Neural cell (in vitro differentiated cells): Measurements from ENCODE around the gene SV2B. TPM values are rescaled to one million over a fixed set of nuclear protein-coding genes. Genes with fewer than 3 reads are reported as not detected.

Experiments used
- H2AFZ ChIP-seq: fragments of 200-600, 300-800 bp; sonication (generic), shearing (Covaris generic); 2 replicates; pipeline ENCODE4 v1.6.0; 2014; ENCODE audit warnings: low read depth, mild to moderate bottlenecking, antibody characterized with exemption, low read length, moderate library complexity
- H3F3A ChIP-seq: fragments of 200-600 bp; shearing (Covaris generic); 2 replicates; pipeline ENCODE4 v1.6.1; 2016; ENCODE audit warnings: mild to moderate bottlenecking, moderate library complexity, mixed read lengths, antibody characterized with exemption, low read length; ENCODE audit not compliant: insufficient read depth, poor library complexity, severe bottlenecking
- H3K27ac ChIP-seq: fragments of 200-600, 300-800 bp; sonication (generic), shearing (Covaris generic); 2 replicates; pipeline ENCODE4 v1.5.1; 2014; ENCODE audit warnings: mild to moderate bottlenecking, low read length, moderate library complexity
- H3K27me3 ChIP-seq: fragments of 300-800, 200-600 bp; sonication (generic), shearing (Covaris generic); 2 replicates; pipeline ENCODE4 v1.6.0; 2014; ENCODE audit warnings: mild to moderate bottlenecking, low read depth, low read length, moderate library complexity; ENCODE audit not compliant: insufficient read depth
- H3K36me3 ChIP-seq: fragments of 300-800, 200-600 bp; sonication (generic), shearing (Covaris generic); 2 replicates; pipeline ENCODE4 v1.5.1; 2014; ENCODE audit warnings: mild to moderate bottlenecking, antibody characterized with exemption, low read length, moderate library complexity; ENCODE audit not compliant: insufficient read depth
- H3K4me2 ChIP-seq: fragments of 300-800, 200-600 bp; sonication (generic), shearing (Covaris generic); 2 replicates; pipeline ENCODE4 v1.6.0; 2014; ENCODE audit warnings: mild to moderate bottlenecking, low read length
- H3K4me3 ChIP-seq: fragments of 300-800, 200-600 bp; sonication (generic), shearing (Covaris generic); 2 replicates; pipeline ENCODE4 v1.5.1; 2014; ENCODE audit warnings: mild to moderate bottlenecking, low read length, moderate library complexity
- H3K79me2 ChIP-seq: fragments of 200-600 bp; shearing (Covaris generic); replicated peaks from 2 replicates; pipeline ENCODE4 v1.6.0; 2014; ENCODE audit warnings: mild to moderate bottlenecking, low read length, moderate library complexity; ENCODE audit not compliant: insufficient read depth
- H3K9ac ChIP-seq: fragments of 300-800, 200-600 bp; sonication (generic), shearing (Covaris generic); 2 replicates; pipeline ENCODE4 v1.6.1; 2016; ENCODE audit warnings: mild to moderate bottlenecking, low read length, mixed read lengths
- H3K9me2 ChIP-seq: fragments of 200-600 bp; shearing (Covaris generic); 2 replicates; pipeline ENCODE4 v1.6.1; 2016; ENCODE audit warnings: mild to moderate bottlenecking, low read length, mixed read lengths; ENCODE audit not compliant: insufficient read depth
- H3K9me3 ChIP-seq: fragments of 200-600, 300-800 bp; sonication (generic), shearing (Covaris generic); 2 replicates; pipeline ENCODE4 v1.6.1; 2016; ENCODE audit warnings: mild to moderate bottlenecking, mixed run types, low read length, moderate library complexity, mixed read lengths
- H4K20me1 ChIP-seq: fragments of 200-600 bp; shearing (Covaris generic); 2 replicates; pipeline ENCODE4 v1.6.1; 2016; ENCODE audit warnings: mild to moderate bottlenecking, mixed run types; ENCODE audit not compliant: insufficient read depth
- EP300 ChIP-seq: fragments of 450-650 bp; conservative IDR thresholded peaks from 2 replicates; pipeline ENCODE4 v1.6.1; 2014; ENCODE audit warnings: antibody characterized with exemption, mild to moderate bottlenecking, moderate library complexity; ENCODE audit not compliant: poor library complexity, severe bottlenecking
- EZH2 ChIP-seq: fragments of 200-600, 300-800 bp; shearing (Covaris generic), sonication (generic); IDR thresholded peaks from 2 replicates; pipeline ENCODE4 v1.6.1; 2014; ENCODE audit warnings: antibody characterized with exemption, low read length, borderline replicate concordance, mild to moderate bottlenecking; ENCODE audit not compliant: insufficient read depth, poor library complexity, severe bottlenecking
- MXI1 ChIP-seq: fragments of 450-650 bp; conservative IDR thresholded peaks from 2 replicates; pipeline ENCODE4 v1.6.1; 2014; ENCODE audit warnings: antibody characterized with exemption, mild to moderate bottlenecking; ENCODE audit not compliant: poor library complexity, severe bottlenecking
- POLR2AphosphoS5 ChIP-seq: IDR thresholded peaks from 2 replicates; pipeline ENCODE4 v1.6.1; 2012
- RAD21 ChIP-seq: fragments of 450-650 bp; conservative IDR thresholded peaks from 2 replicates; pipeline ENCODE4 v1.6.1; 2014; ENCODE audit warnings: antibody characterized with exemption, mild to moderate bottlenecking, moderate library complexity
- REST ChIP-seq: IDR thresholded peaks from 2 replicates; pipeline ENCODE4 v1.6.1; 2012; ENCODE audit warnings: borderline replicate concordance
- SMC3 ChIP-seq: fragments of 450-650 bp; conservative IDR thresholded peaks from 2 replicates; pipeline ENCODE4 v1.6.1; 2014; ENCODE audit warnings: antibody characterized with exemption, mild to moderate bottlenecking, moderate library complexity; ENCODE audit not compliant: poor library complexity
- TAF1 ChIP-seq: IDR thresholded peaks from 2 replicates; pipeline ENCODE4 v1.6.1; 2012; ENCODE audit warnings: low read depth
- polyA plus RNA-seq: library from polyadenylated mRNA; depleted of rRNA; stranded (reverse); fragments of >200 nt; gene quantifications from 2 replicates; pipeline ENCODE4 v1.2.3, GENCODE V29; 2014
- TF ChIP-seq, protein P1 (sequence below): fragments of 450-650 bp; IDR thresholded peaks from 2 replicates; pipeline ENCODE4 v1.5.1; 2014; ENCODE audit warnings: antibody characterized with exemption, mild to moderate bottlenecking, moderate library complexity; ENCODE audit not compliant: poor library complexity, severe bottlenecking

SV2B gene
- polyA plus RNA-seq, 1 donor from 2014 or later, result 0.38 TPM

DNA sequence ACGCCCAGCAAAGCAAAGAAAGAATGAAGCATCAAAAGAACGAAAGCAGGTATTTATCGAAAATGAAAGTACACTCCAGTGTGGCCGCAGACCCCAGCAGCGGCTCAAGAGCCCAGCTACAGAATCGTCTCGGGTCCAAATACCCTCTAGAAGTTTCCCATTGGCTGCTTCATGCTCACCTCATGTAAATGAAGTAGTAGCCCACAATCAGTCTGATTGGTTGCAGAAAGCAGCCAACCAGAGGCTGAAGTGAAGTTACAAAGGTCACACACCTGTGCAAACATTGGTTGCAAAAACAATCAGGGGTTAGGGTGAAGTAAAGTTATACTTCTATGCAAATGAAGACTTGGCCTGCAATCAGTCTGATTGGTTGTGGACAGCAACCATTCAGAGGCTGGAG is 32.0 kb downstream of the SV2B start:
- no peaks in the 10 kb centered on the region for H3K9me3 ChIP-seq
- H3K27me3 ChIP-seq, result no peaks in the 10 kb centered on the region
- TF ChIP-seq EZH2 (no peak), REST (no peak), POLR2AphosphoS5 (no peak), EP300 (no peak), SMC3 (no peak), RAD21 (no peak), TAF1 (no peak), MXI1 (no peak)
- TF ChIP-seq, protein P1, sequence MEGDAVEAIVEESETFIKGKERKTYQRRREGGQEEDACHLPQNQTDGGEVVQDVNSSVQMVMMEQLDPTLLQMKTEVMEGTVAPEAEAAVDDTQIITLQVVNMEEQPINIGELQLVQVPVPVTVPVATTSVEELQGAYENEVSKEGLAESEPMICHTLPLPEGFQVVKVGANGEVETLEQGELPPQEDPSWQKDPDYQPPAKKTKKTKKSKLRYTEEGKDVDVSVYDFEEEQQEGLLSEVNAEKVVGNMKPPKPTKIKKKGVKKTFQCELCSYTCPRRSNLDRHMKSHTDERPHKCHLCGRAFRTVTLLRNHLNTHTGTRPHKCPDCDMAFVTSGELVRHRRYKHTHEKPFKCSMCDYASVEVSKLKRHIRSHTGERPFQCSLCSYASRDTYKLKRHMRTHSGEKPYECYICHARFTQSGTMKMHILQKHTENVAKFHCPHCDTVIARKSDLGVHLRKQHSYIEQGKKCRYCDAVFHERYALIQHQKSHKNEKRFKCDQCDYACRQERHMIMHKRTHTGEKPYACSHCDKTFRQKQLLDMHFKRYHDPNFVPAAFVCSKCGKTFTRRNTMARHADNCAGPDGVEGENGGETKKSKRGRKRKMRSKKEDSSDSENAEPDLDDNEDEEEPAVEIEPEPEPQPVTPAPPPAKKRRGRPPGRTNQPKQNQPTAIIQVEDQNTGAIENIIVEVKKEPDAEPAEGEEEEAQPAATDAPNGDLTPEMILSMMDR, result no peak
- H3K36me3 ChIP-seq, result no peaks in the 10 kb centered on the region
- no peaks in the 10 kb centered on the region for H4K20me1 ChIP-seq
- H3K27ac ChIP-seq, result no peak overlapping the region
- no peak overlapping the region for H3K4me2 ChIP-seq
- no peak overlapping the region for H2AFZ ChIP-seq
- no peak overlapping the region for H3K9ac ChIP-seq
- no peaks in the 10 kb centered on the region for H3K9me2 ChIP-seq
- no peak overlapping the region for H3K4me3 ChIP-seq
- no peaks in the 10 kb centered on the region for H3K79me2 ChIP-seq
- H3F3A ChIP-seq, result no peaks in the 10 kb centered on the region

DNA sequence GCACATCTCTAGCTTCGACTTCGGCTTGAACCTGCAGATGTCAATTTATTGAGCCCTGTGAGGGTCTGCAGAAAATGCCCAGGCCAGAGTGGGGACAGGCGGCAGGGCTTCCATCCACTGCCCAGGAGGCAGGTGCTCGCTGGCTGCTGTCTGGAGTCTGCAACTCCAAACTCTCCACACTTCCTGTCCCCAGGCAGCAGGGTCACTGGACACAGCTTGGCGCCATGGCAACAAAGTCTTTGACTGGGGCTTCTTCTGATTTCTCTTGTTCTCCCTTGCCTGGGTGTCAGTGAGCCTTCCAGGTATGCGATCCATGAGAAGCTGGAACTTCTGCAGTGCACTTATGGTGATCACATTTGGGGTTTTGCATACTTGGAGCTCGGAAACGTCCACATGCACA is 33.5 kb downstream of the SV2B start:
- H3F3A ChIP-seq, result no peaks in the 10 kb centered on the region
- H2AFZ ChIP-seq, result no peak overlapping the region
- H3K9me2 ChIP-seq, result no peaks in the 10 kb centered on the region
- TF ChIP-seq MXI1 (no peak), TAF1 (no peak), REST (no peak), EZH2 (no peak), EP300 (no peak), SMC3 (no peak), POLR2AphosphoS5 (no peak), RAD21 (no peak)
- TF ChIP-seq, protein P1, result no peak
- H3K36me3 ChIP-seq, result no peaks in the 10 kb centered on the region
- no peaks in the 10 kb centered on the region for H4K20me1 ChIP-seq
- H3K4me2 ChIP-seq, result no peak overlapping the region
- no peaks in the 10 kb centered on the region for H3K79me2 ChIP-seq
- H3K4me3 ChIP-seq, result no peak overlapping the region
- H3K27ac ChIP-seq, result no peak overlapping the region
- no peak overlapping the region for H3K9ac ChIP-seq
- no peaks in the 10 kb centered on the region for H3K9me3 ChIP-seq
- H3K27me3 ChIP-seq, result no peaks in the 10 kb centered on the region
